GM18511 (cell line): ENCODE results near the gene EPB41L1.

Experiments
- ATAC-seq: cut with Tn5 transposase; IDR thresholded peaks from one replicate; pipeline ENCODE4 v1.9.1; 2021; ENCODE audit warnings: mild to moderate bottlenecking, moderate library complexity; ENCODE audit not compliant: unreplicated experiment

Gene EPB41L1

GRCh38 chr20:36184816-36185776 is 30.6 kb downstream of the EPB41L1 start:
- no peak for ATAC-seq

- no peak for ATAC-seq
Measured at GRCh38 chr20:36193977-36194712, 39.6 kb downstream of the EPB41L1 start.

- ATAC-seq = no peak
Measured at GRCh38 chr20:36196676-36197075, 42.1 kb downstream of the EPB41L1 start.

- no peak for ATAC-seq
Measured at GRCh38 chr20:36197271-36197670, 42.7 kb downstream of the EPB41L1 start.

GRCh38 chr20:36199345-36200257 is 45.1 kb downstream of the EPB41L1 start:
- no peak for ATAC-seq

- ATAC-seq = no peak
Measured at GRCh38 chr20:36200451-36200850, 45.9 kb downstream of the EPB41L1 start.

- ATAC-seq = no peak
Measured at GRCh38 chr20:36201198-36201597, 46.7 kb downstream of the EPB41L1 start.

- no peak for ATAC-seq
Measured at GRCh38 chr20:36202891-36203338, 48.4 kb downstream of the EPB41L1 start.

- no peak for ATAC-seq
Measured at GRCh38 chr20:36203861-36204260, 49.3 kb downstream of the EPB41L1 start.

GRCh38 chr20:36205026-36205425 is 50.5 kb downstream of the EPB41L1 start:
- ATAC-seq = no peak

- ATAC-seq = no peak
Measured at GRCh38 chr20:36206068-36206467, 51.5 kb downstream of the EPB41L1 start.

GRCh38 chr20:36206641-36207040 is 52.1 kb downstream of the EPB41L1 start:
- no peak for ATAC-seq

- ATAC-seq = no peak
Measured at GRCh38 chr20:36207602-36208001, 53.1 kb downstream of the EPB41L1 start.

- ATAC-seq = no peak
Measured at GRCh38 chr20:36208257-36208656, 53.7 kb downstream of the EPB41L1 start.

- no peak for ATAC-seq
Measured at GRCh38 chr20:36210436-36211021, 56.0 kb downstream of the EPB41L1 start.

- no peak for ATAC-seq
Measured at GRCh38 chr20:36213362-36213761, 58.8 kb downstream of the EPB41L1 start.

GRCh38 chr20:36214684-36215256 is 60.2 kb downstream of the EPB41L1 start:
- no peak for ATAC-seq

GRCh38 chr20:36215778-36216177 is 61.2 kb downstream of the EPB41L1 start:
- ATAC-seq = no peak

GRCh38 chr20:36216314-36217025 is 61.9 kb downstream of the EPB41L1 start:
- no peak for ATAC-seq
